ENCODE data around the gene THEMIS.
A peak's percentile ranks its signal among the peaks of the same experiment; 100 is the strongest.
"Not testable (repeated sequence)": the region's sequence is repeated elsewhere in the genome, so short reads cannot be mapped to it uniquely, and the experiment has no call there.

The THEMIS gene

GRCh38 chr6:127886603-127887002 lies 14.3 kb downstream of the THEMIS start:
- Mint-ChIP-seq H3K4me3 (no peak overlapping the region), H3K9me3 (peaks cover 1% of the 10 kb centered on the region), H3K27ac (no peak overlapping the region), H3K27me3 (no peaks in the 10 kb centered on the region), H3K36me3 (no peaks in the 10 kb centered on the region), H3K4me1 (no peaks in the 10 kb centered on the region)
- ATAC-seq: no peak

- Mint-ChIP-seq H3K36me3 (no peaks in the 10 kb centered on the region), H3K27ac (no peak overlapping the region), H3K4me3 (no peak overlapping the region), H3K27me3 (no peaks in the 10 kb centered on the region), H3K9me3 (no peaks in the 10 kb centered on the region), H3K4me1 (no peaks in the 10 kb centered on the region)
- ATAC-seq: no peak
Observed at GRCh38 chr6:127884134-127884533, 16.7 kb downstream of the THEMIS start.

DNA sequence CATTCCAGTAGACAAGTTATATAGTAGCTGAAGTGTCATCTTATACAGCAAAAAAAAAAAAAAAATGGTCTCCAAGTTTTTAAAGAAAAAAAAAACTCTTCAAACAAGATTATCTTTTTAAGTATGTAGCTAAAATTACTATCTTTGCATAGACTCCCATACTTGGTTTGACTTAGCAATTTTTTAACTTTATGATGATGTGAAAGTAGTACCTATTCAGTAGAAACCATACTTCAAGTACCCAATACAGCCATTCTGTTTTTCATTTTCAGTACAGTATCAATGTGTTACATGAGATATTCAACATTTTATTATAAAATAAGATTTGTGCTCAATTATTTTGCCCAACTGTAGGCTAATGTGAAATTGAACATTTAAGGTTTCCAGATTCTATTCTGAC lies 18.9 kb downstream of the THEMIS start:
- H3K4me3 Mint-ChIP-seq, H3K27ac Mint-ChIP-seq, H3K27me3 Mint-ChIP-seq, ATAC-seq, H3K36me3 Mint-ChIP-seq, H3K9me3 Mint-ChIP-seq, H3K4me1 Mint-ChIP-seq: not testable (repeated sequence)

DNA sequence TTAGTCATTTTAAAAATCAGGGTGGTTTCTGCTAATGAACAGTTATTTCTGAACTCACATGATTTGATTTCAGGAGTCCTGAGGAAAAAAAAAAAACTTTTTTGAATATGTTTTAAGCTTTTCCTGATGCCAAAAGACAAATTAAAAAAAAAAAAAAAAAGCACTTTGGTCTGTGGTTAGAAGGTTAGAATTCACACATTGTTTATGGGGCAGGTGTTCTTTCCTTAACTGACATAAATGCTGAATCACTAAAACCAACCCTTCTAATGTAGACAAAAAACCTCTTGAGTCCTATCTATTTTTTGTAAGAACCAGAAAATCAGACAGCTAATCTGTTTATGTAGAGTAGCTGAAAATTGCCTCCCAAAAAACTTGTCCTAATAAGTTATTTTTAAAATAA lies 20.4 kb downstream of the THEMIS start:
- no peak for ATAC-seq

GRCh38 chr6:127879685-127880084 lies 21.2 kb downstream of the THEMIS start:
- peak; percentile 27 for ATAC-seq
- Mint-ChIP-seq H3K36me3 (no peaks in the 10 kb centered on the region), H3K27ac (no peak overlapping the region), H3K9me3 (no peaks in the 10 kb centered on the region), H3K27me3 (no peaks in the 10 kb centered on the region), H3K4me3 (no peak overlapping the region), H3K4me1 (no peaks in the 10 kb centered on the region)

More for the DNA sequence above, 20.4 kb downstream of the THEMIS start:
- Mint-ChIP-seq H3K36me3 (no peaks in the 10 kb centered on the region), H3K27ac (no peak overlapping the region), H3K4me1 (no peaks in the 10 kb centered on the region), H3K4me3 (no peak overlapping the region), H3K27me3 (no peaks in the 10 kb centered on the region), H3K9me3 (no peaks in the 10 kb centered on the region)

DNA sequence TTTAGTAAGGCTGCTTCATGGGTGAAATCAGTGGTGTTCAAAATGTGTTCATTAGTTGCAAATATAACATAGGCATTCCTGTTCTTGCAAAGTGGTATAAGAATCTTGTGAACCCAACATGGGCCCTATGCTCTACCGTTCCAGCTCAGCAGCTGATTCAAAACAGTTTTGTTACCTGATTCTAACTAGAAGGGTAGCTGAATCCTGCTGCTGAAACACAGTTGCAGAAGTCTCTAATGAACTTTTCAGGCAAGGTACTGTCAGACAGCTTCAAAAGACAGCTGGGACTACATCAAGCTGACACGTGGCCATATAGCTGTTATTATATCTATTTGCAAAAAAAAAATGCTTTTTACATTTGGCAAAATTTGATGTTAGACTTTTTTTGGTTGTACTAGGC lies 22.7 kb downstream of the THEMIS start:
- Mint-ChIP-seq H3K27ac (no peak overlapping the region), H3K9me3 (peaks cover 2% of the 10 kb centered on the region), H3K36me3 (no peaks in the 10 kb centered on the region), H3K4me3 (no peak overlapping the region), H3K4me1 (no peaks in the 10 kb centered on the region), H3K27me3 (no peaks in the 10 kb centered on the region)
- ATAC-seq: no peak

GRCh38 chr6:127877231-127877630 lies 23.6 kb downstream of the THEMIS start:
- Mint-ChIP-seq H3K4me3 (no peak overlapping the region), H3K27ac (no peak overlapping the region), H3K36me3 (no peaks in the 10 kb centered on the region), H3K4me1 (no peaks in the 10 kb centered on the region), H3K9me3 (peaks cover 4% of the 10 kb centered on the region), H3K27me3 (no peaks in the 10 kb centered on the region)
- ATAC-seq: no peak

GRCh38 chr6:127869772-127870404 lies 31.0 kb downstream of the THEMIS start:
- no peak overlapping the region for H3K27ac Mint-ChIP-seq
- H3K9me3 Mint-ChIP-seq: peaks cover 4% of the 10 kb centered on the region
- H3K4me3 Mint-ChIP-seq: no peak overlapping the region
- no peaks in the 10 kb centered on the region for H3K36me3 Mint-ChIP-seq
- H3K27me3 Mint-ChIP-seq: no peaks in the 10 kb centered on the region
- no peaks in the 10 kb centered on the region for H3K4me1 Mint-ChIP-seq
- ATAC-seq: no peak

DNA sequence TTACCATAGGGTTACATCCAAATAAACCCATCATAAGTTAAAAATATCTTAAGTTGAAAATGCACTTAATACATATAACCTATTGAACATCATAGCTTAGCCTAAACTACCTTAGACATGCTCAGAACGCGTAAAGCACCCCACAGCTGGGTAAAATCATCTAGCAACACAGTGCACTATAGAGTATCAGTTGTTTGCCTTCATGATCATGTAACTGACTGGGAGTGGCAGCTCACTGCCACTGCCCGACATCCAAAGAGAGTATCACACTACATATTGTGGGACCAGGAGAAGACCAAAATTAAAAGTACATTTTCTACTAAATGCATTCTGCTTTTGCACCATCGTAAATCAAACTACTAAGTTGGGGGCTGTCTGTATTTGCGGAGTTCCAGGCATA lies 31.7 kb downstream of the THEMIS start:
- Mint-ChIP-seq H3K9me3 (peaks cover 4% of the 10 kb centered on the region), H3K27ac (no peak overlapping the region), H3K4me3 (no peak overlapping the region), H3K36me3 (no peaks in the 10 kb centered on the region), H3K27me3 (no peaks in the 10 kb centered on the region), H3K4me1 (no peaks in the 10 kb centered on the region)
- ATAC-seq: no peak

- no peaks in the 10 kb centered on the region for H3K36me3 Mint-ChIP-seq
- H3K4me3 Mint-ChIP-seq: no peak overlapping the region
- no peak overlapping the region for H3K27ac Mint-ChIP-seq
- no peaks in the 10 kb centered on the region for H3K4me1 Mint-ChIP-seq
- no peaks in the 10 kb centered on the region for H3K27me3 Mint-ChIP-seq
- no peak for ATAC-seq
- peaks cover 4% of the 10 kb centered on the region for H3K9me3 Mint-ChIP-seq
Observed at GRCh38 chr6:127868338-127868737, 32.5 kb downstream of the THEMIS start.

DNA sequence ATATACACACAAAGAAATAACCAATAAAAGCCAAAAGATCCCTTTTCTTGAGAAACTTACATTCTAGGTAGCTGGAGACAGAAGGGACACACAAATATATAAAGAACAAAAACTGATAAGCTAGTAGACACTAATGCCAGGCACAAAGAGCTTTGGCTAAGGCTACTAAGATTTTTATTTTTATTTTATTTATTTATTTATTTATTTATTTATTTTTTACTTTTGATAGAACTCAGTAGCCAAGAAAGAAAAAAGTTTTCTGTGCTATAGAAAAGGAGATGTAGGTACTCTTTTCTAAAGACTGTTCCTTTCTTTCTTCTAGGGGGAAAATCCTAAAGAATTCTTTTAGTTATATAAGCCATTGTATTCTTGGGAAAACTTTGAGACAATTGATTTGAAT lies 34.1 kb downstream of the THEMIS start:
- Mint-ChIP-seq H3K36me3 (no peaks in the 10 kb centered on the region), H3K27ac (no peak overlapping the region), H3K9me3 (no peaks in the 10 kb centered on the region), H3K27me3 (no peaks in the 10 kb centered on the region), H3K4me1 (no peaks in the 10 kb centered on the region), H3K4me3 (no peak overlapping the region)
- no peak for ATAC-seq

GRCh38 chr6:127865108-127865507 lies 35.8 kb downstream of the THEMIS start:
- H3K4me3 Mint-ChIP-seq: no peak overlapping the region
- H3K36me3 Mint-ChIP-seq: no peaks in the 10 kb centered on the region
- no peak for ATAC-seq
- H3K27ac Mint-ChIP-seq: no peak overlapping the region
- H3K27me3 Mint-ChIP-seq: no peaks in the 10 kb centered on the region
- no peaks in the 10 kb centered on the region for H3K4me1 Mint-ChIP-seq
- no peaks in the 10 kb centered on the region for H3K9me3 Mint-ChIP-seq

- H3K4me1 Mint-ChIP-seq: no peaks in the 10 kb centered on the region
- no peak overlapping the region for H3K4me3 Mint-ChIP-seq
- H3K9me3 Mint-ChIP-seq: no peaks in the 10 kb centered on the region
- H3K27me3 Mint-ChIP-seq: no peaks in the 10 kb centered on the region
- ATAC-seq: no peak
- H3K27ac Mint-ChIP-seq: no peak overlapping the region
- H3K36me3 Mint-ChIP-seq: no peaks in the 10 kb centered on the region
Observed at GRCh38 chr6:127864701-127865100, 36.2 kb downstream of the THEMIS start.

DNA sequence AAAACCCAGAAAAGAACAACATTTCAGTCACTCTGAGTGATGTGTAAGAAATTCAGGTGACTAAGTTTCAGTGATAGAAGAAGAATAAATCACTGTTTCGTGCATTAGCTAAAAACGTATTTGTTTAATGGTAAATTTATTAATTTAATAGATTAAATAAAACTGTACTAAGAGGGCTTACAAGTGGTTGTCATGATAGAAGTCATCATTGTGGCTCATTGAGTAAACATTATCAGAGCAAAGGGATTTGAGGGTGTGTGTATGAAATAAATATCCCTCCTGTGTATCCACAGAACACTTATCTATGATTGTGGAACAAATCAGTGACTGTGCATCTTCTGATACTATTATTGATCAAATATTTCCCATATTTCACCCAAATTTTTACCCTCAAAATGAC lies 40.1 kb downstream of the THEMIS start:
- no peak overlapping the region for H3K27ac Mint-ChIP-seq

GRCh38 chr6:127859956-127860355 lies 40.9 kb downstream of the THEMIS start:
- no peaks in the 10 kb centered on the region for H3K36me3 Mint-ChIP-seq
- no peak overlapping the region for H3K4me3 Mint-ChIP-seq
- no peaks in the 10 kb centered on the region for H3K9me3 Mint-ChIP-seq
- no peaks in the 10 kb centered on the region for H3K27me3 Mint-ChIP-seq
- H3K27ac Mint-ChIP-seq: no peak overlapping the region
- no peaks in the 10 kb centered on the region for H3K4me1 Mint-ChIP-seq
- ATAC-seq: no peak

More for the DNA sequence above, 40.1 kb downstream of the THEMIS start:
- Mint-ChIP-seq H3K4me1 (no peaks in the 10 kb centered on the region), H3K36me3 (no peaks in the 10 kb centered on the region), H3K4me3 (no peak overlapping the region), H3K9me3 (no peaks in the 10 kb centered on the region), H3K27me3 (no peaks in the 10 kb centered on the region)
- no peak for ATAC-seq

GRCh38 chr6:127858727-127859391 lies 42.0 kb downstream of the THEMIS start:
- no peak overlapping the region for H3K4me3 Mint-ChIP-seq
- no peaks in the 10 kb centered on the region for H3K9me3 Mint-ChIP-seq
- no peaks in the 10 kb centered on the region for H3K36me3 Mint-ChIP-seq
- H3K27me3 Mint-ChIP-seq: no peaks in the 10 kb centered on the region
- no peak for ATAC-seq
- no peak overlapping the region for H3K27ac Mint-ChIP-seq
- no peaks in the 10 kb centered on the region for H3K4me1 Mint-ChIP-seq
